SK-N-SH treated with all-trans-retinoic acid at 6 μM for 48 hours (cell line): ENCODE results near the gene IFIT3.

Source experiments
- ATAC-seq: fragments of 200-7000 bp; cut with Tn5 transposase; 3 replicates; pipeline ENCODE4 v1.9.1; 2020; ENCODE audit warnings: mild to moderate bottlenecking, moderate library complexity
- ARNTL ChIP-seq: fragments of 450-650 bp; formaldehyde crosslinking; IDR thresholded peaks from 2 replicates; pipeline ENCODE4 v1.5.0; 2020; ENCODE audit warnings: low read depth, mild to moderate bottlenecking, moderate library complexity, borderline replicate concordance
- BACH2 ChIP-seq: fragments of 250-450 bp; sonication (Bioruptor Pico); IDR thresholded peaks from 2 replicates; pipeline ENCODE4 v1.9.0; 2021; ENCODE audit warnings: mild to moderate bottlenecking, borderline replicate concordance
- CSDC2 ChIP-seq: fragments of 250-450 bp; sonication (Bioruptor Pico); IDR thresholded peaks from 2 replicates; pipeline ENCODE4 v1.5.0; 2020; ENCODE audit warnings: mild to moderate bottlenecking, moderate library complexity
- ESRRG ChIP-seq: fragments of 250-450 bp; sonication (Bioruptor Pico); IDR thresholded peaks from 2 replicates; pipeline ENCODE4 v1.6.1; 2021; ENCODE audit warnings: mild to moderate bottlenecking
- ISL1 ChIP-seq: fragments of 250-450 bp; sonication (Bioruptor Pico); IDR thresholded peaks from 2 replicates; pipeline ENCODE4 v2.1.2; 2022; ENCODE audit warnings: mild to moderate bottlenecking, moderate library complexity
- OSR1 ChIP-seq: fragments of 250-450 bp; sonication (Bioruptor Pico); IDR thresholded peaks from 2 replicates; pipeline ENCODE4 v1.8.0; 2022; ENCODE audit warnings: moderate library complexity, mild to moderate bottlenecking, inconsistent platforms
- PPARA ChIP-seq: fragments of 250-450 bp; sonication (Bioruptor Pico); IDR thresholded peaks from 2 replicates; pipeline ENCODE4 v1.5.0; 2020; ENCODE audit warnings: mild to moderate bottlenecking, borderline replicate concordance
- RARB ChIP-seq: fragments of 250-450 bp; sonication (Bioruptor Pico); IDR thresholded peaks from 2 replicates; pipeline ENCODE4 v1.8.0; 2021; ENCODE audit warnings: mild to moderate bottlenecking, moderate library complexity
- SNAI2 ChIP-seq: fragments of 250-450 bp; sonication (Bioruptor Pico); IDR thresholded peaks from 2 replicates; pipeline ENCODE4 v1.5.0; 2020; ENCODE audit warnings: mild to moderate bottlenecking, moderate library complexity
- TOX ChIP-seq: fragments of 250-450 bp; sonication (Bioruptor Pico); IDR thresholded peaks from 2 replicates; pipeline ENCODE4 v1.8.0; 2021; ENCODE audit warnings: mild to moderate bottlenecking, moderate library complexity, borderline replicate concordance
- ZC3H10 ChIP-seq: fragments of 250-450 bp; sonication (Bioruptor Pico); IDR thresholded peaks from 2 replicates; pipeline ENCODE4 v1.5.1; 2021; ENCODE audit warnings: mild to moderate bottlenecking, moderate library complexity
- ZFP3 ChIP-seq: fragments of 250-450 bp; sonication (Bioruptor Pico); IDR thresholded peaks from 2 replicates; pipeline ENCODE4 v1.5.0; 2020; ENCODE audit warnings: mild to moderate bottlenecking, moderate library complexity
- ZFP30 ChIP-seq: fragments of 450-650 bp; formaldehyde crosslinking; IDR thresholded peaks from 2 replicates; pipeline ENCODE4 v1.5.0; 2022; ENCODE audit warnings: mild to moderate bottlenecking, moderate library complexity
- ZNF70 ChIP-seq: fragments of 450-650 bp; formaldehyde crosslinking; IDR thresholded peaks from 2 replicates; pipeline ENCODE4 v1.5.0; 2020; ENCODE audit warnings: mild to moderate bottlenecking, moderate library complexity
- ZNF8 ChIP-seq: fragments of 450-650 bp; formaldehyde crosslinking; IDR thresholded peaks from 2 replicates; pipeline ENCODE4 v1.5.0; 2020; ENCODE audit warnings: mild to moderate bottlenecking, moderate library complexity
- TF ChIP-seq, protein P1 (sequence below): fragments of 250-450 bp; sonication (Bioruptor Pico); IDR thresholded peaks from 2 replicates; pipeline ENCODE4 v1.5.1; 2021; ENCODE audit warnings: mild to moderate bottlenecking, moderate library complexity
- TF ChIP-seq, protein P2 (sequence below): fragments of 250-450 bp; sonication (Bioruptor Pico); IDR thresholded peaks from 2 replicates; pipeline ENCODE4 v1.5.0; 2020; ENCODE audit warnings: mild to moderate bottlenecking, moderate library complexity
- TF ChIP-seq, protein P3 (sequence below): fragments of 250-450 bp; sonication (Bioruptor Pico); IDR thresholded peaks from 2 replicates; pipeline ENCODE4 v1.8.0; 2020; ENCODE audit warnings: mild to moderate bottlenecking, moderate library complexity, borderline replicate concordance
- TF ChIP-seq, protein P4 (sequence below): fragments of 250-450 bp; sonication (Bioruptor Pico); IDR thresholded peaks from 2 replicates; pipeline ENCODE4 v1.5.1; 2020; ENCODE audit warnings: low read depth, mild to moderate bottlenecking, moderate library complexity
- TF ChIP-seq, protein P5 (sequence below): fragments of 250-450 bp; sonication (Bioruptor Pico); IDR thresholded peaks from 2 replicates; pipeline ENCODE4 v1.8.0; 2021; ENCODE audit warnings: low read depth, mild to moderate bottlenecking, moderate library complexity, borderline replicate concordance

The IFIT3 gene

DNA sequence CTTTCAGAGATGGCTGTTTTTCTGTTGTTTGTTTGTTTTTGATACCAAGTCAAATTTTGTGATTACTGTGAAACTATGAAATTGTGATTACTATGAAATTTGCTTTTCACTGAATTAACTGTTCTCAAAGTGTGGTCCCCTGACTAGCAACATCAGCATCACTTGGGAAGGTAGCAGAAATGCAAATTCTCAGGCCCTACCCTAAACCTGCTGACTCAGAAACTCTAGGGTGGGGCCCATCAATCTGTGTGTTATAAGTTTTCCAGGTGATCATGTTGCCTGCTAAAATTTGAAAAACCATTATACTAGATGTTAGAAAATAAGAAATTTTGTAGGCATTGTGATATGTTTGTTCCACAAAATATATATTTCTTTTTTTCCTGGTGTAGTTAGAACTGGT, 51.3 kb downstream of the IFIT3 start:
- TF ChIP-seq TOX (no peak), BACH2 (CRISPR knock-in tag) (no peak), CSDC2 (no peak), ESRRG (CRISPR knock-in tag) (no peak), ZNF70 (CRISPR knock-in tag) (no peak), RARB (CRISPR knock-in tag) (no peak), OSR1 (CRISPR knock-in tag) (no peak), ZFP3 (CRISPR knock-in tag) (no peak), ARNTL (no peak), PPARA (CRISPR knock-in tag) (no peak)
- TF ChIP-seq, protein P1, sequence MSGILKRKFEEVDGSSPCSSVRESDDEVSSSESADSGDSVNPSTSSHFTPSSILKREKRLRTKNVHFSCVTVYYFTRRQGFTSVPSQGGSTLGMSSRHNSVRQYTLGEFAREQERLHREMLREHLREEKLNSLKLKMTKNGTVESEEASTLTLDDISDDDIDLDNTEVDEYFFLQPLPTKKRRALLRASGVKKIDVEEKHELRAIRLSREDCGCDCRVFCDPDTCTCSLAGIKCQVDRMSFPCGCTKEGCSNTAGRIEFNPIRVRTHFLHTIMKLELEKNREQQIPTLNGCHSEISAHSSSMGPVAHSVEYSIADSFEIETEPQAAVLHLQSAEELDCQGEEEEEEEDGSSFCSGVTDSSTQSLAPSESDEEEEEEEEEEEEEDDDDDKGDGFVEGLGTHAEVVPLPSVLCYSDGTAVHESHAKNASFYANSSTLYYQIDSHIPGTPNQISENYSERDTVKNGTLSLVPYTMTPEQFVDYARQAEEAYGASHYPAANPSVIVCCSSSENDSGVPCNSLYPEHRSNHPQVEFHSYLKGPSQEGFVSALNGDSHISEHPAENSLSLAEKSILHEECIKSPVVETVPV (CRISPR knock-in tag): no peak
- TF ChIP-seq, protein P2, sequence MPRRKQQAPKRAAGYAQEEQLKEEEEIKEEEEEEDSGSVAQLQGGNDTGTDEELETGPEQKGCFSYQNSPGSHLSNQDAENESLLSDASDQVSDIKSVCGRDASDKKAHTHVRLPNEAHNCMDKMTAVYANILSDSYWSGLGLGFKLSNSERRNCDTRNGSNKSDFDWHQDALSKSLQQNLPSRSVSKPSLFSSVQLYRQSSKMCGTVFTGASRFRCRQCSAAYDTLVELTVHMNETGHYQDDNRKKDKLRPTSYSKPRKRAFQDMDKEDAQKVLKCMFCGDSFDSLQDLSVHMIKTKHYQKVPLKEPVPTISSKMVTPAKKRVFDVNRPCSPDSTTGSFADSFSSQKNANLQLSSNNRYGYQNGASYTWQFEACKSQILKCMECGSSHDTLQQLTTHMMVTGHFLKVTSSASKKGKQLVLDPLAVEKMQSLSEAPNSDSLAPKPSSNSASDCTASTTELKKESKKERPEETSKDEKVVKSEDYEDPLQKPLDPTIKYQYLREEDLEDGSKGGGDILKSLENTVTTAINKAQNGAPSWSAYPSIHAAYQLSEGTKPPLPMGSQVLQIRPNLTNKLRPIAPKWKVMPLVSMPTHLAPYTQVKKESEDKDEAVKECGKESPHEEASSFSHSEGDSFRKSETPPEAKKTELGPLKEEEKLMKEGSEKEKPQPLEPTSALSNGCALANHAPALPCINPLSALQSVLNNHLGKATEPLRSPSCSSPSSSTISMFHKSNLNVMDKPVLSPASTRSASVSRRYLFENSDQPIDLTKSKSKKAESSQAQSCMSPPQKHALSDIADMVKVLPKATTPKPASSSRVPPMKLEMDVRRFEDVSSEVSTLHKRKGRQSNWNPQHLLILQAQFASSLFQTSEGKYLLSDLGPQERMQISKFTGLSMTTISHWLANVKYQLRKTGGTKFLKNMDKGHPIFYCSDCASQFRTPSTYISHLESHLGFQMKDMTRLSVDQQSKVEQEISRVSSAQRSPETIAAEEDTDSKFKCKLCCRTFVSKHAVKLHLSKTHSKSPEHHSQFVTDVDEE (CRISPR knock-in tag): no peak
- TF ChIP-seq, protein P3, sequence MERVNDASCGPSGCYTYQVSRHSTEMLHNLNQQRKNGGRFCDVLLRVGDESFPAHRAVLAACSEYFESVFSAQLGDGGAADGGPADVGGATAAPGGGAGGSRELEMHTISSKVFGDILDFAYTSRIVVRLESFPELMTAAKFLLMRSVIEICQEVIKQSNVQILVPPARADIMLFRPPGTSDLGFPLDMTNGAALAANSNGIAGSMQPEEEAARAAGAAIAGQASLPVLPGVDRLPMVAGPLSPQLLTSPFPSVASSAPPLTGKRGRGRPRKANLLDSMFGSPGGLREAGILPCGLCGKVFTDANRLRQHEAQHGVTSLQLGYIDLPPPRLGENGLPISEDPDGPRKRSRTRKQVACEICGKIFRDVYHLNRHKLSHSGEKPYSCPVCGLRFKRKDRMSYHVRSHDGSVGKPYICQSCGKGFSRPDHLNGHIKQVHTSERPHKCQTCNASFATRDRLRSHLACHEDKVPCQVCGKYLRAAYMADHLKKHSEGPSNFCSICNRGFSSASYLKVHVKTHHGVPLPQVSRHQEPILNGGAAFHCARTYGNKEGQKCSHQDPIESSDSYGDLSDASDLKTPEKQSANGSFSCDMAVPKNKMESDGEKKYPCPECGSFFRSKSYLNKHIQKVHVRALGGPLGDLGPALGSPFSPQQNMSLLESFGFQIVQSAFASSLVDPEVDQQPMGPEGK: no peak
- TF ChIP-seq, all 23 proteins: peak for 0
- no peak for ATAC-seq

DNA sequence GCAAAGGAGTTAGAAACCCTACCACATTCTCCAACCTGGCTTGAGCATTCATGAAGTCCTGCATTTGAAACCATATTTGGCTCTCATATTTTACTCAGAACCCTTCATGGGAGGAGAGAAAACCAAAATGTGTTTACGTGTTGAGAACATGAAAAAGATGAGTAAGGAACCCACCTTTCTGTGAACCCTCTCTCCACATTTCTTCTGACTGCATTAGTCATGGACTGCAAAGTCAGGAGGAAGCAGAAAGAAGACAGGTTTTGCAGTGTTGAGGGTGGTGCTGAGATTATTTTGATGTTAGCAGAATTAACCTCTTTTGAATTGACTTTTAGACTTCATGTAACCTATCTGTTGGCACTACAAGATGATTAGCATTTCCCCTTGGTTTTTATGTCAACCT, 55.0 kb downstream of the IFIT3 start:
- TF ChIP-seq OSR1 (CRISPR knock-in tag) (no peak), SNAI2 (CRISPR knock-in tag) (no peak), ZNF70 (CRISPR knock-in tag) (no peak), TOX (no peak), ESRRG (CRISPR knock-in tag) (no peak)
- TF ChIP-seq, protein P1 (CRISPR knock-in tag): no peak
- no peak for ATAC-seq

DNA sequence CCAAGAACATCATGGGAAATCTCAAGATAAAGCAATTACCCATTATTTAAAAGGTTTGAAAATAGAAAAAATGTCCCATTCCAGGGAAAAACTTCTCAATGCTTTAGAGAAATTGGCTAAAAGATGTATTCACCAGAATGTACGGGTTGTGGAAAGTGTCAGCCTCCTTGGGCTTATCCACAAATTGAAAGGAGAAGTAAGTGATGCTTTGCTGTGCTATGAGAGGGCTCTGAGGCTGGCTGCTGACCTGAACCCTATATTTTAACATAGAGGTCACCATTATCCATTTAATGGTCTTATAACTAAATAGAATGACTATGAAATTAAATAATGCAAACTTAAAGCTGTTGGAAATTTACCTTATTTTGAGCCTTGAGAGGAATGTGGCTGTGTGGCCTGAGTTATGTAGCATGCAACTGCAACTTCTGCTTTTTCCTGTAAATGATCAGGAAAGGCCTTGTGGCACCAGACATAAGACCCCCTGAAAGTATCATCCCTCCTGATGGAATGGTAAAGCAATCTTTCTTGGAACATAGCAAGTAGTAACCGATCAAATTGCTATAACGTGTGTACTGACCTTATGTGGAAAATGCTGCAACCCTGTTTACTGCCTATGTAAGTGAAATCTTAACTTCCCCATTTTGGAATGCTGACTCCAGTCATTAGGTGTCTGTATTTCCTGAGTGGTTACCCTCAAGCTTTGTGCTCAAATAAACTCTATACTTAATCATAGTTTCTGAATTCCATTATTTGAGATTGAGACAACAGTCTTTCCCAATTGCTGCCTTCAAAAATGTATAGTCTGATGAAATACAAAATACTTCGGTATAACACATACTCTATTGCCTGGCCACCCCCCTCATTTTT, 56.9 kb downstream of the IFIT3 start:
- TF ChIP-seq ZC3H10 (CRISPR knock-in tag): no peak
- TF ChIP-seq, all 23 proteins: peak for 0
- no peak for ATAC-seq

DNA sequence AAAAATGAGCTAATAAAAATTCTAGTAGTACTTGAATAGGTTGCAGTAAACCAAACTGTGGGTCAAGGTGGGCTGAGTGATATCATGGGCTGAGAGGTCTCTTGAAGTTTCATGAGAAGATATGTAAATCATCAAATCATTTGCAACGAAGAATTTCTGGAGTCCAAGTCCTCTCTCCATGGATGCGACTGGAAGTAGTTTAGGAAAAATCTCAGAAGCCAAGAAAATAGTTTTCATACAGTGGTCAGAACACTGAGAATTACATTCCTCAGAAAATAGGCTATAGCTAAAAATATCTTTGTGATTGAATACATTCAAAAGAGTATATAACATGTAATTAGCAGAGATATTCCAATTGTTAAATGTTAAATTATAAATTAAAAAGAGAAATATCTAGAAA, 61.0 kb downstream of the IFIT3 start:
- TF ChIP-seq TOX (no peak), RARB (CRISPR knock-in tag) (no peak), SNAI2 (CRISPR knock-in tag) (no peak), ZFP30 (no peak), ZNF70 (CRISPR knock-in tag) (no peak), ARNTL (no peak), ZNF8 (CRISPR knock-in tag) (no peak), ISL1 (CRISPR knock-in tag) (no peak), PPARA (CRISPR knock-in tag) (no peak)
- TF ChIP-seq, protein P4, sequence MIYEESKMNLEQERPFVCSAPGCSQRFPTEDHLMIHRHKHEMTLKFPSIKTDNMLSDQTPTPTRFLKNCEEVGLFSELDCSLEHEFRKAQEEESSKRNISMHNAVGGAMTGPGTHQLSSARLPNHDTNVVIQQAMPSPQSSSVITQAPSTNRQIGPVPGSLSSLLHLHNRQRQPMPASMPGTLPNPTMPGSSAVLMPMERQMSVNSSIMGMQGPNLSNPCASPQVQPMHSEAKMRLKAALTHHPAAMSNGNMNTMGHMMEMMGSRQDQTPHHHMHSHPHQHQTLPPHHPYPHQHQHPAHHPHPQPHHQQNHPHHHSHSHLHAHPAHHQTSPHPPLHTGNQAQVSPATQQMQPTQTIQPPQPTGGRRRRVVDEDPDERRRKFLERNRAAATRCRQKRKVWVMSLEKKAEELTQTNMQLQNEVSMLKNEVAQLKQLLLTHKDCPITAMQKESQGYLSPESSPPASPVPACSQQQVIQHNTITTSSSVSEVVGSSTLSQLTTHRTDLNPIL (CRISPR knock-in tag): no peak
- TF ChIP-seq, protein P1 (CRISPR knock-in tag): no peak
- TF ChIP-seq, protein P5, sequence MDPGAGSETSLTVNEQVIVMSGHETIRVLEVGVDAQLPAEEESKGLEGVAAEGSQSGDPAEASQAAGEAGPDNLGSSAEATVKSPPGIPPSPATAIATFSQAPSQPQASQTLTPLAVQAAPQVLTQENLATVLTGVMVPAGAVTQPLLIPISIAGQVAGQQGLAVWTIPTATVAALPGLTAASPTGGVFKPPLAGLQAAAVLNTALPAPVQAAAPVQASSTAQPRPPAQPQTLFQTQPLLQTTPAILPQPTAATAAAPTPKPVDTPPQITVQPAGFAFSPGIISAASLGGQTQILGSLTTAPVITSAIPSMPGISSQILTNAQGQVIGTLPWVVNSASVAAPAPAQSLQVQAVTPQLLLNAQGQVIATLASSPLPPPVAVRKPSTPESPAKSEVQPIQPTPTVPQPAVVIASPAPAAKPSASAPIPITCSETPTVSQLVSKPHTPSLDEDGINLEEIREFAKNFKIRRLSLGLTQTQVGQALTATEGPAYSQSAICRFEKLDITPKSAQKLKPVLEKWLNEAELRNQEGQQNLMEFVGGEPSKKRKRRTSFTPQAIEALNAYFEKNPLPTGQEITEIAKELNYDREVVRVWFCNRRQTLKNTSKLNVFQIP (CRISPR knock-in tag): no peak
- TF ChIP-seq, protein P3: no peak
- TF ChIP-seq, all 23 proteins: peak for 0
- ATAC-seq: no peak
